ENCODE results near the gene NIPBL.

Gene NIPBL

GRCh38 chr5:37103302-37103701 lies 226.7 kb downstream of the NIPBL start:
- no peak for DNase-seq

- DNase-seq, result no peak
These were observed 232.8 kb downstream of the NIPBL start for GRCh38 chr5:37109338-37109737.

- no peak for DNase-seq
These were observed 233.6 kb downstream of the NIPBL start for GRCh38 chr5:37110135-37110534.

GRCh38 chr5:37111426-37112382 lies 235.1 kb downstream of the NIPBL start:
- DNase-seq, result no peak

GRCh38 chr5:37112383-37112991 lies 235.9 kb downstream of the NIPBL start:
- no peak for DNase-seq
